Stomach (tissue), 9 donors: ENCODE results near the gene PRUNE1. TPM values are rescaled to one million over a fixed set of nuclear protein-coding genes. Genes with fewer than 3 reads are reported as not detected.

Experiments
- DNase-seq, 2 donors: peaks; one replicate each; pipeline versions ENCODE4 v3.0.0 to v3.0.0-alpha.2; 2013 to 2019
- H3K27ac ChIP-seq, 5 donors: fragments of 200-600 bp in 4 of 5; sonication (generic) in 4 of 5; one replicate each; pipeline ENCODE4 v1.5.1; 2013 to 2019; ENCODE audit warnings: mild to moderate bottlenecking in 1 of 5, moderate library complexity in 1 of 5
- H3K27me3 ChIP-seq, 3 donors: fragments of 200-600 bp; sonication (generic); one replicate each; pipeline ENCODE4 v1.5.1; 2017 to 2019; ENCODE audit warnings: mixed run types in 1 of 3
- H3K36me3 ChIP-seq, 4 donors: fragments of 200-600 bp; sonication (generic); 1 replicate in 3 of 4; 2 replicates in 1 of 4; pipeline ENCODE4 v1.5.1; 2016 to 2019
- H3K4me1 ChIP-seq, 4 donors: fragments of 200-600 bp; sonication (generic); one replicate each; pipeline ENCODE4 v1.5.1; 2016 to 2019
- H3K4me3 ChIP-seq, 4 donors: fragments of 200-600 bp; sonication (generic) in 3 of 4; one replicate each; pipeline ENCODE4 v1.5.1; 2016 to 2019; ENCODE audit warnings: mild to moderate bottlenecking in 1 of 4
- H3K9me3 ChIP-seq, 4 donors: fragments of 200-600 bp; sonication (generic); one replicate each; pipeline ENCODE4 v1.5.1; 2016 to 2019
- EP300 ChIP-seq: sonication (generic); formaldehyde crosslinking; IDR thresholded peaks from one replicate; pipeline ENCODE4 v1.6.1; 2017; ENCODE audit warnings: antibody characterized with exemption
- POLR2A ChIP-seq, 4 donors: fragments of 450-650 bp; IDR thresholded peaks; one replicate each; pipeline ENCODE4 v1.6.1; 2016; ENCODE audit warnings: antibody characterized with exemption in 4 of 4, control low read depth in 2 of 4, mild to moderate bottlenecking in 1 of 4, moderate library complexity in 1 of 4
- POLR2AphosphoS5 ChIP-seq, 3 donors: sonication (generic); formaldehyde crosslinking; IDR thresholded peaks; one replicate each; pipeline ENCODE4 v1.6.1; 2016; ENCODE audit warnings: antibody characterized with exemption in 3 of 3
- WGBS, 5 donors: extraction: QIAGEN DNeasy Blood & Tissue Kit in 3 of 5; methylation state at CpG; one replicate each; pipeline versions ENCODE4 v1.1.5 to v1.1.7; 2013 to 2018; 5-methylcytosine and 5-hydroxymethylcytosine counted together
- intact Hi-C: fragments of 100-400 bp; cut with DNase I; formaldehyde crosslinking; loops from one replicate; pipeline ENCODE4 v1.15.1; 2023; ENCODE audit warnings: low total_unique reads
- polyA plus RNA-seq, 3 donors: library from polyadenylated mRNA; stranded (reverse); fragments of 200-250 nt; gene quantifications; one replicate each; pipeline ENCODE4 v1.2.3, GENCODE V29; 2013
- total RNA-seq, 5 donors: library from RNA; depleted of rRNA; stranded (reverse); fragments of >200 nt; gene quantifications; one replicate each; pipeline versions ENCODE4 v1.1.0 to v1.2.3, GENCODE V29; 2014 to 2016
- TF ChIP-seq, protein P1 (sequence below), 7 experiments: fragments of 450-650 bp in 4 of 7; fragments of 200-600 bp in 3 of 7; sonication (generic) in 3 of 7; IDR thresholded peaks; one replicate each; pipeline ENCODE4 v1.5.1; 2016 to 2019; ENCODE audit warnings: antibody characterized with exemption in 7 of 7, control low read depth in 2 of 7, mild to moderate bottlenecking in 1 of 7
- donor health status: healthy with polysubstance abuse.
- donor health status: Bipolar disorder and iron deficiency.
- donor health status: healthy.

Gene PRUNE1
- total and polyA plus RNA-seq, 8 donors: 2.9 to 118 (median 13.7) TPM

DNA sequence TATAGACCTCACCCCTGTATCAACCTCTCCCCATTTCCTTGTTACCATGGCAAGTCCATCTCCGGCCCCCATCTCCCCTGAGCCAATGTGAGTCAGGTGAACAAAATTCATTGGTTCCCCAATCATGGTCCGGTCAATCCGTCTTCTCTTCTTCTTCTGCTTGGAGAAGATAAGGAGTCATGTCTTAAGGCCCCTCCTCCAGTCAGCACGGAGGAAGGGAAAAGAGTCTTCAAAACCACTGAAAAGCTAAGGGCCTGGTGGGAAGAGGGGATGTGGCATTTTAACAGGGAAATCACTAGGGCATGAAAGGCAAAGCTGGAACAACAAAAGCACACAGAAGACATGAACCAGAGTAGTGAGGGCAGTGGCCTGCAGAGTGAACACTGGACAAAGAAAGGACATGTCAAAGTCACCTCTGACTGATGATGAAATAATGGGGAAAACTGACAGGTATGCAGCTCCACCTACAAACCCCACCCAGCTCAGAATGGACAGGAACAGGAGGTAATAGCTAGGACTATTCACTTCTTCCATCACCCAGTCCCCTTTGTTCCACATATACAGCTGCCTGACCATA lies 46.8 kb downstream of the PRUNE1 start:
- peaks cover 28 to 54% (median 42%) of the 10 kb centered on the region in 4 donors for H3K4me1 ChIP-seq
- no peaks in the 10 kb centered on the region for H3K27me3 ChIP-seq
- no peaks in the 10 kb centered on the region for H3K9me3 ChIP-seq
- intact Hi-C loops: no loop called here
- 84 to 91% (median 88%) methylated on average over 4 of the region's 4 CpGs for WGBS, 5 donors
- H3K4me3 ChIP-seq: peak overlapping the region in 1 of 4 donors; percentile 80
- peak in 1 of 3 donors; percentile 9 for TF ChIP-seq POLR2AphosphoS5 (IDR thresholded peaks at IDR 0.05)
- TF ChIP-seq POLR2A (IDR thresholded peaks at IDR 0.05): no peak
- DNase-seq: peak in 1 of 2 donors; percentile 56
- H3K27ac ChIP-seq: peak overlapping the region in 4 of 5 donors; percentile 97 to 99 (median 98)
- H3K36me3 ChIP-seq: peaks cover 37 to 56% (median 54%) of the 10 kb centered on the region in 4 donors

DNA sequence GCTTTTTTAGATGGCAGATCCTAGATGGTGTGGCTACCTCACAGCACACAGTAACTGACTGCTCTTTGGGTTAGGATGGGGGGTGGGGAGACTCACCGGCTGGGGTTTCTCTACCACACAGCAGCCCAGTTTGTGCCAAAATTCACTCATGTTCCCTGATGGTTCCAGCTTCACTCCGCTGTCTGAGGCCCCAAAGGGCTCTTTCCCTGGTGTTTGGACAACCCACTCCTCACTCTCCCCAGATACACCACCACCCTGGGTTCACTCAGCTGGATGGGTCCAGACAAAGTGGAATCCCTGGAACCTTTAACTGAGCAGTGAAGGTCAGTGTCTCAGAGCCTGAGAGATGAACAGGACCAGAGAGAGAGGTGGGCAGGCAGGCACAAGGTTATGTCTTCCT lies 47.3 kb downstream of the PRUNE1 start:
- Histone ChIP-seq H3K4me3 (peak overlapping the region in 2 of 4 donors; percentile 77 to 80), H3K9me3 (no peaks in the 10 kb centered on the region), H3K27ac (peak overlapping the region; percentile 63 to 99 (median 97)), H3K36me3 (peaks cover 37 to 56% (median 51%) of the 10 kb centered on the region in 4 donors), H3K4me1 (peaks cover 28 to 59% (median 46%) of the 10 kb centered on the region in 4 donors), H3K27me3 (no peaks in the 10 kb centered on the region)
- 43 to 90% (median 46%) methylated on average over 1 to 2 of the region's 2 CpGs for WGBS, 5 donors
- intact Hi-C loops: no loop called here
- TF ChIP-seq EP300 (no peak), POLR2A (IDR thresholded peaks at IDR 0.05) (no peak), POLR2AphosphoS5 (IDR thresholded peaks at IDR 0.05) (no peak)
- TF ChIP-seq, protein P1, sequence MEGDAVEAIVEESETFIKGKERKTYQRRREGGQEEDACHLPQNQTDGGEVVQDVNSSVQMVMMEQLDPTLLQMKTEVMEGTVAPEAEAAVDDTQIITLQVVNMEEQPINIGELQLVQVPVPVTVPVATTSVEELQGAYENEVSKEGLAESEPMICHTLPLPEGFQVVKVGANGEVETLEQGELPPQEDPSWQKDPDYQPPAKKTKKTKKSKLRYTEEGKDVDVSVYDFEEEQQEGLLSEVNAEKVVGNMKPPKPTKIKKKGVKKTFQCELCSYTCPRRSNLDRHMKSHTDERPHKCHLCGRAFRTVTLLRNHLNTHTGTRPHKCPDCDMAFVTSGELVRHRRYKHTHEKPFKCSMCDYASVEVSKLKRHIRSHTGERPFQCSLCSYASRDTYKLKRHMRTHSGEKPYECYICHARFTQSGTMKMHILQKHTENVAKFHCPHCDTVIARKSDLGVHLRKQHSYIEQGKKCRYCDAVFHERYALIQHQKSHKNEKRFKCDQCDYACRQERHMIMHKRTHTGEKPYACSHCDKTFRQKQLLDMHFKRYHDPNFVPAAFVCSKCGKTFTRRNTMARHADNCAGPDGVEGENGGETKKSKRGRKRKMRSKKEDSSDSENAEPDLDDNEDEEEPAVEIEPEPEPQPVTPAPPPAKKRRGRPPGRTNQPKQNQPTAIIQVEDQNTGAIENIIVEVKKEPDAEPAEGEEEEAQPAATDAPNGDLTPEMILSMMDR (IDR thresholded peaks at IDR 0.05): no peak
- DNase-seq: no peak

DNA sequence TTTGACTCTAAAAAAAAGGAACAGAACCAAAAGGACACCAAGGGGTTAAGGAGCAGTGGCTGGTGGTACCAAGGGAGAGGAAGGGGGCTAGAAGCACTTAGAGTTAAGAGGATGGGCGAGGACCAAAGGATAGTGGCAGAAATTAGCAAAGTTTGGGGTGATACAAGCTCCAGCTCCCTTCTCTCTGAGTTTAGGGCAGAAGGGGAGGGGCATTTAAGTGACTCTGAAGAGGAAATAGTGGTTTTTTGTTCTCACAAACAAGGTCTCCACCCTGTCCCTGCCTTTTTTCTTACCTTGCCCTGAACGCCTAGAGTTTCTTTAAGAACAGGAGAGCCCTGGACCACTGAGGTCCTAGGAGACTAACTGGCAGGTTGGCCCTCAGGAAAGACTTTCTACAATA lies 47.9 kb downstream of the PRUNE1 start:
- Histone ChIP-seq H3K9me3 (no peaks in the 10 kb centered on the region), H3K4me1 (peaks cover 28 to 64% (median 49%) of the 10 kb centered on the region in 4 donors), H3K36me3 (peaks cover 37 to 56% (median 51%) of the 10 kb centered on the region in 4 donors), H3K27ac (peak overlapping the region; percentile 63 to 99 (median 97)), H3K27me3 (no peaks in the 10 kb centered on the region), H3K4me3 (peak overlapping the region in 2 of 4 donors; percentile 77 to 80)
- no peak for TF ChIP-seq POLR2AphosphoS5 (IDR thresholded peaks at IDR 0.05)
- no peak for TF ChIP-seq EP300
- TF ChIP-seq POLR2A (IDR thresholded peaks at IDR 0.05): no peak
- TF ChIP-seq, protein P1 (IDR thresholded peaks at IDR 0.05): no peak
- intact Hi-C loops: no loop called here
- DNase-seq: peak in 1 of 2 donors; percentile 46
- WGBS, 5 donors: 32 to 56% (median 48%) methylated on average over 2 of the region's 2 CpGs

DNA sequence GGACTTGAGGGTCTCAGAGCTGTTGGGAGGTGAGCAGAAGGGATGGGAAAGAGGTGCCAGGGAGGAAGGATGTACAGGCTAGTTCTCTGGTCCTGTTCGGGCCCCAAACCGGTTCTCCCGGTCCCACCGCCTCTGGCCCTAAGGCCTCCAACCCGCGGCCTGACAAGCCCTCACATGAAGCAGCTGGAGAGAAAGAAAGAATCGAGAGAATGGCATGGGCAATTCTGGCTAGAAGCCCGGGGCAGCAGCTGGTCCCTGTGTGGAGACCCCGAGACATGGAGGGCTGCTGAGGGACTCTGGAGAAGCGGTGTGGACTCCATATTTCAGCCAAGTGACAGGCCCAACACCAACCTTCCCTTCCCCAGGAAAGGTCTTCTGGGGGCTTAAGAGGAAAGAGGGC lies 50.4 kb downstream of the PRUNE1 start:
- H3K27ac ChIP-seq: peak overlapping the region; percentile 96 to 99 (median 97)
- H3K4me1 ChIP-seq: peaks cover 28 to 60% (median 50%) of the 10 kb centered on the region in 4 donors
- 0 to 1% (median 1%) methylated on average over 10 of the region's 10 CpGs for WGBS, 5 donors
- peak overlapping the region; percentile 77 to 98 (median 83) for H3K4me3 ChIP-seq
- peaks cover 20 to 31% (median 26%) of the 10 kb centered on the region in 4 donors for H3K36me3 ChIP-seq
- H3K9me3 ChIP-seq: no peaks in the 10 kb centered on the region
- no peaks in the 10 kb centered on the region for H3K27me3 ChIP-seq
- intact Hi-C loops: no loop called here
- TF ChIP-seq POLR2AphosphoS5 (IDR thresholded peaks at IDR 0.05) (peak in 2 of 3 donors; percentile 20 to 46), POLR2A (IDR thresholded peaks at IDR 0.05) (no peak)
- peak; percentile 88 to 92 for DNase-seq

DNA sequence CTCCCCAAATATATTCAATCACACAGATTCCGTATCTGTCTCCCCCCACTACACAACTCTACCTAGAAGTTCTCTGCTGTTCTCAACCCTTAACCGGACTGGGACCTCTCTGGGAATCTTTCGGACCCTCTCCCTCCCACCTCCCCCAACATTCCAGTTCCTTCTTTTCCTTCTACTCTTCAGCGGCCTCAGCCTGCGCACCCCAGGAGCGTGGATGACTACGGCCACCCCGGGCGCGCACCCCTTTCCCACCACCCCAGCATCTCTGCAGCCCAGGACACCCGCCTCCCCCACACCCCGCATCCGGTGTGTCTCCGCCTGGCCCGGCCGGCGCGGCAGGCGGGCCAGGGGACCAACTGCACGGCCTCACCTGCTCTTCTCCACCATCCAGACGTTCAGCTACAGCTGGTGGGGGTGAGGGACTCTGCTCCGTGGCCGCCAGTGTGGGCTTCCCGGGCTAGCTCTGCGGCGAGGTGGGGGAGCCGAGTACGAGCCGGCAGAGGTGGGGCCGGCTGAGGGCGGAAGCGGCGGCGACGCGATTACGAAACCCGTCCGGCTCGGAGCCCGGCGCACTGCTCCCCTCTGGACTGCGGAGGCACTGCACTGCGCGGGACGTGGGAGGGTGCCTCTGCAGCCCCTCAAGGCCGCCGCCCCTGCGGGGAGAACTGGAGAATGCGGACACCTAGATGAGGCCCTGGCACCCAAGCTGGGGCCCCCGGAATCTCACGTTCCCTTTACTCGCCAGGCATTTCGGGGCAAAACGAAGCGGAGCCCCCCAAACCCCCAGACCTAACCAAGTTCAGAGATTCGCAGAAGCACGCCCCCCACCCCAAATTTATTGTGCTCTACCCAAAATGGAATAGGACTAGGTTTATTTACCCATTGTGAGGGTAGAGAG lies 51.1 kb downstream of the PRUNE1 start, which contains the start of gene CDC42SE1:
Gene CDC42SE1, minus strand, starts transcription at position 514 of the 898 bp plus-strand sequence. CDS start 3,892 bp downstream, outside the sequence.
- Histone ChIP-seq H3K4me3 (peak within 1 kb of the TSS; percentile 77 to 98 (median 83)), H3K4me1 (peaks cover 28 to 60% (median 50%) of the 10 kb centered on the region in 4 donors), H3K36me3 (peaks cover 14 to 25% (median 20%) of the 10 kb centered on the region in 4 donors), H3K27ac (peak within 1 kb of the TSS; percentile 96 to 99 (median 97)), H3K27me3 (no peaks in the 10 kb centered on the region), H3K9me3 (no peaks in the 10 kb centered on the region)
- intact Hi-C loops: no loop called here
- DNase-seq: peak; percentile 83 to 97
- TF ChIP-seq, protein P1 (IDR thresholded peaks at IDR 0.05): peak in 6 of 7 experiments; percentile 27 to 93 (median 84)
- TF ChIP-seq POLR2AphosphoS5 (IDR thresholded peaks at IDR 0.05) (peak; percentile 66 to 97 (median 95)), EP300 (no peak), POLR2A (IDR thresholded peaks at IDR 0.05) (peak in 2 of 4 donors; percentile 57 to 65)
- WGBS, 5 donors: 0% methylated on average over 22 to 58 of the region's 58 CpGs
